ENCODE results near the gene SHC1. TPM values are rescaled to one million over a fixed set of nuclear protein-coding genes. Genes with fewer than 3 reads are reported as not detected.

SHC1 gene
- total and polyA plus RNA-seq, 7 donors = 33.2 to 87.2 (median 67.3) TPM

DNA sequence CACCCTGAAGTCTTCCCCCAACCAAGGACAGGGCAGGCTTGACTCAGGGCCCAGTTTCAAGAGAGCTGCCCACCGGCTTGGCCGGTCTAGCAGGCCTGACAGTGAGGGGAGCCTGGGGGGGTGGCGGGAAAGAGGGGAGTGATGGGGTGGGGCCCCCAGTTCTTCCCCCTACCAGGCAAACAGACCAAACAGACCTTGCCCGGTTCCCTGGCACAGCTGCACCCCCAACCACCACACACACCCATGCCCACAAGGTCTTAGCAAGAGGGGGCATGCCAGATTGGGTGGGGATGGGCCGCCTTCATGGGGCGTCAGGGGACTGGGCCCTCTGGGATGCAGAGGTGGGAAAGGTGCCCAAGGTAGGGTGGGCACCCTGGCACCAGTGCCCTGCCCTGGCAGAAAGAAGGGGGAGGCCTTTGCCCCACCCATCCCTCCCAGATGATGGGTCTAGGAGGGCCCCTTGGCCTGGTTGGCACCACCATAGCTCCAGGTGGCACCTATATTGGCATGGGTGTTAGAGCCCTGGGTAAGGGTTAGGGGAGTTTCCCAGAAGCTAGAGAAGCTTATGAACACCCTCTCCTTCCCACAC lies 41.0 kb upstream of the SHC1 start:
- Histone ChIP-seq H3K36me3 (ENCODE audit: insufficient read depth in 1 of 2, low read depth in 1 of 2) (peaks cover 0 to 27% of the 10 kb centered on the region in 2 donors), H3K27ac (peak overlapping the region; percentile 9), H3K4me3 (no peak overlapping the region), H3K9me3 (no peaks in the 10 kb centered on the region), H3K4me1 (peaks cover 49% of the 10 kb centered on the region), H3K27me3 (ENCODE audit: insufficient read depth in 3 of 3, low read length in 2 of 3) (no peaks in the 10 kb centered on the region)
- intact Hi-C loops (cut with DNase I) = loop anchor here (1.0 to 5.0 kb wide), 2 partner anchors 36 to 39 kb away; partner anchors contain the start of genes CKS1B (in 1 of the 2) and SHC1 (in 1 of the 2)
- ATAC-seq (no peak), DNase-seq (no peak)
- 81 to 97% (median 84%) methylated on average over 6 of the region's 6 CpGs for WGBS, 3 donors
- TF ChIP-seq, protein P1, sequence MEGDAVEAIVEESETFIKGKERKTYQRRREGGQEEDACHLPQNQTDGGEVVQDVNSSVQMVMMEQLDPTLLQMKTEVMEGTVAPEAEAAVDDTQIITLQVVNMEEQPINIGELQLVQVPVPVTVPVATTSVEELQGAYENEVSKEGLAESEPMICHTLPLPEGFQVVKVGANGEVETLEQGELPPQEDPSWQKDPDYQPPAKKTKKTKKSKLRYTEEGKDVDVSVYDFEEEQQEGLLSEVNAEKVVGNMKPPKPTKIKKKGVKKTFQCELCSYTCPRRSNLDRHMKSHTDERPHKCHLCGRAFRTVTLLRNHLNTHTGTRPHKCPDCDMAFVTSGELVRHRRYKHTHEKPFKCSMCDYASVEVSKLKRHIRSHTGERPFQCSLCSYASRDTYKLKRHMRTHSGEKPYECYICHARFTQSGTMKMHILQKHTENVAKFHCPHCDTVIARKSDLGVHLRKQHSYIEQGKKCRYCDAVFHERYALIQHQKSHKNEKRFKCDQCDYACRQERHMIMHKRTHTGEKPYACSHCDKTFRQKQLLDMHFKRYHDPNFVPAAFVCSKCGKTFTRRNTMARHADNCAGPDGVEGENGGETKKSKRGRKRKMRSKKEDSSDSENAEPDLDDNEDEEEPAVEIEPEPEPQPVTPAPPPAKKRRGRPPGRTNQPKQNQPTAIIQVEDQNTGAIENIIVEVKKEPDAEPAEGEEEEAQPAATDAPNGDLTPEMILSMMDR (IDR thresholded peaks at IDR 0.05) = no peak

DNA sequence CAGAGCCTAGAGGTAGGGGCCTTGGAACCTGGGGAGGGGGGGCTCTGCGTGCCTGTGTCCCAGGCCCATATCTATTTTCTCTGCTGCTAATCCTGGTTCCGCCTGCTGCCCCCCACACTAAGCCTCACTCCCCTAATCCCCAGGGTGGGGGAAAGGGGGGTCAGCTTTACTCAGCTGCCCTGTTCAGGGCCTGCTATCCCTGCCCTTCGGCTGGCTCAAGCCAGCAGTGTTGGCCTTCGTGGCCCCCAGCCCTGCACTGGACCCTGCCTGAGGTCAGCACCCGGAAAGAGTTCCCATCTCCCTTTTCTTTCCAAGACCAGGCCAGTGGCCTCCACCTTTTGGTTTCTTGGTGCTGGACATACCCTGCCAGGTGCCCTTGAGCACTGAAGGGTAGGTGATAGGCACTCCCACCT lies 40.5 kb upstream of the SHC1 start:
- intact Hi-C loops (cut with DNase I) = loop anchor here in 1 of 2 donors (5.0 kb wide), 1 partner anchor 39 kb away; the partner anchor contains the start of genes CKS1B and SHC1
- Histone ChIP-seq H3K27ac (peak overlapping the region; percentile 23), H3K27me3 (ENCODE audit: insufficient read depth in 3 of 3, low read length in 2 of 3) (no peaks in the 10 kb centered on the region), H3K4me1 (peaks cover 52% of the 10 kb centered on the region), H3K9me3 (no peaks in the 10 kb centered on the region), H3K36me3 (ENCODE audit: insufficient read depth in 1 of 2, low read depth in 1 of 2) (peaks cover 0 to 22% of the 10 kb centered on the region in 2 donors), H3K4me3 (no peak overlapping the region)
- DNase-seq = no peak
- TF ChIP-seq, protein P1 (IDR thresholded peaks at IDR 0.05) = no peak
- 53 to 68% (median 62%) methylated on average over 5 of the region's 5 CpGs for WGBS, 3 donors
- ATAC-seq = no peak

GRCh38 chr1:155010211-155010918 lies 39.8 kb upstream of the SHC1 start:
- TF ChIP-seq, protein P1 (IDR thresholded peaks at IDR 0.05) = no peak
- intact Hi-C loops (cut with DNase I) = loop anchor here in 1 of 2 donors (5.0 kb wide), 1 partner anchor 38 kb away; the partner anchor contains the start of genes CKS1B and SHC1
- peak overlapping the region; percentile 62 for H3K4me3 ChIP-seq
- DNase-seq (no peak), ATAC-seq (no peak)
- H3K27me3 ChIP-seq (ENCODE audit: insufficient read depth in 3 of 3, low read length in 2 of 3) = no peaks in the 10 kb centered on the region
- peaks cover 58% of the 10 kb centered on the region for H3K4me1 ChIP-seq
- H3K36me3 ChIP-seq (ENCODE audit: insufficient read depth in 1 of 2, low read depth in 1 of 2) = peaks cover 0 to 16% of the 10 kb centered on the region in 2 donors
- H3K27ac ChIP-seq = peak overlapping the region; percentile 94
- H3K9me3 ChIP-seq = no peaks in the 10 kb centered on the region
- WGBS, 3 donors = 52 to 74% (median 64%) methylated on average over 10 to 11 of the region's 11 CpGs

- DNase-seq = no peak
- Histone ChIP-seq H3K4me3 (peak overlapping the region; percentile 62), H3K27ac (peak overlapping the region; percentile 94), H3K27me3 (ENCODE audit: insufficient read depth in 3 of 3, low read length in 2 of 3) (no peaks in the 10 kb centered on the region), H3K4me1 (peaks cover 64% of the 10 kb centered on the region), H3K36me3 (ENCODE audit: insufficient read depth in 1 of 2, low read depth in 1 of 2) (peaks cover 0 to 10% of the 10 kb centered on the region in 2 donors), H3K9me3 (no peaks in the 10 kb centered on the region)
- TF ChIP-seq, protein P1 (IDR thresholded peaks at IDR 0.05) = no peak
- intact Hi-C loops (cut with DNase I) = loop anchor here (2.0 to 5.0 kb wide), 2 partner anchors 35 to 37 kb away; partner anchors contain the start of genes CKS1B (in 1 of the 2) and SHC1 (in 1 of the 2)
- no peak for ATAC-seq
- 88 to 95% (median 90%) methylated on average over 5 of the region's 5 CpGs for WGBS, 3 donors
These were observed 39.2 kb upstream of the SHC1 start for GRCh38 chr1:155009742-155010141.

Data from psoas muscle (tissue), 8 donors.